HEK293 (cell line): ENCODE results near the gene TMEM150A.

ENCODE experiments used
- BCL11B ChIP-seq: fragments of 450-650 bp; formaldehyde crosslinking; IDR thresholded peaks from 2 replicates; pipeline ENCODE4 v1.5.1; 2016; ENCODE audit warnings: low read depth, missing biosample characterization, missing genetic modification characterization
- GFI1B ChIP-seq: fragments of 450-650 bp; formaldehyde crosslinking; IDR thresholded peaks from 2 replicates; pipeline ENCODE4 v1.5.1; 2016; ENCODE audit warnings: missing biosample characterization, missing genetic modification characterization
- GLI2 ChIP-seq: fragments of 450-650 bp; formaldehyde crosslinking; IDR thresholded peaks from 2 replicates; pipeline ENCODE4; 2017; ENCODE audit warnings: missing biosample characterization, missing genetic modification characterization, low read depth, borderline replicate concordance
- HOXA7 ChIP-seq: sonication (generic); formaldehyde crosslinking; IDR thresholded peaks from 2 replicates; pipeline ENCODE4 v1.8.1; 2022; ENCODE audit warnings: missing genetic modification reagents, borderline replicate concordance
- KLF8 ChIP-seq: fragments of 450-650 bp; formaldehyde crosslinking; IDR thresholded peaks from 2 replicates; pipeline ENCODE4 v1.5.1; 2016; ENCODE audit warnings: missing biosample characterization, missing genetic modification characterization
- MYNN ChIP-seq: fragments of 450-650 bp; formaldehyde crosslinking; IDR thresholded peaks from 2 replicates; pipeline ENCODE4 v1.5.1; 2016; ENCODE audit warnings: missing biosample characterization, missing genetic modification characterization, borderline replicate concordance
- SALL2 ChIP-seq: fragments of 450-650 bp; formaldehyde crosslinking; IDR thresholded peaks from 2 replicates; pipeline ENCODE4 v1.5.0; 2017; ENCODE audit warnings: missing biosample characterization, mild to moderate bottlenecking, missing genetic modification characterization, borderline replicate concordance
- SP2 ChIP-seq: fragments of 450-650 bp; formaldehyde crosslinking; IDR thresholded peaks from 2 replicates; pipeline ENCODE4 v1.5.1; 2016; ENCODE audit warnings: missing biosample characterization, missing genetic modification characterization
- SP3 ChIP-seq: fragments of 450-650 bp; formaldehyde crosslinking; IDR thresholded peaks from 2 replicates; pipeline ENCODE4 v1.5.1; 2016; ENCODE audit warnings: missing biosample characterization, missing genetic modification characterization
- TCF7L2 ChIP-seq: IDR thresholded peaks from 2 replicates; pipeline ENCODE4 v1.6.1; 2011; ENCODE audit warnings: low read depth, mild to moderate bottlenecking, inconsistent platforms, low read length, moderate library complexity, borderline replicate concordance
- ZBTB26 ChIP-seq: fragments of 450-650 bp; formaldehyde crosslinking; optimal IDR thresholded peaks from 2 replicates; pipeline ENCODE3; 2016; ENCODE audit warnings: missing biosample characterization, mild to moderate bottlenecking, missing genetic modification characterization
- ZEB2 ChIP-seq: fragments of 450-650 bp; formaldehyde crosslinking; IDR thresholded peaks from 2 replicates; pipeline ENCODE4 v1.5.1; 2016; ENCODE audit warnings: missing biosample characterization, missing genetic modification characterization
- ZFHX2 ChIP-seq: fragments of 450-650 bp; formaldehyde crosslinking; conservative IDR thresholded peaks from 2 replicates; pipeline ENCODE4 v1.5.1; 2016; ENCODE audit warnings: missing biosample characterization, missing genetic modification characterization
- ZFP69B ChIP-seq: fragments of 450-650 bp; formaldehyde crosslinking; IDR thresholded peaks from 2 replicates; pipeline ENCODE4 v1.5.1; 2016; ENCODE audit warnings: missing biosample characterization, missing genetic modification characterization
- ZNF121 ChIP-seq: fragments of 450-650 bp; formaldehyde crosslinking; IDR thresholded peaks from 2 replicates; pipeline ENCODE4 v1.5.1; 2016; ENCODE audit warnings: missing biosample characterization, missing genetic modification characterization
- ZNF175 ChIP-seq: fragments of 450-650 bp; formaldehyde crosslinking; IDR thresholded peaks from 2 replicates; pipeline ENCODE4 v1.5.1; 2016; ENCODE audit warnings: missing biosample characterization, missing genetic modification characterization
- ZNF184 ChIP-seq: fragments of 450-650 bp; IDR thresholded peaks from 2 replicates; pipeline ENCODE4 v1.5.1; 2018; ENCODE audit warnings: missing biosample characterization, mild to moderate bottlenecking, missing genetic modification characterization
- ZNF19 ChIP-seq: fragments of 450-650 bp; formaldehyde crosslinking; IDR thresholded peaks from 2 replicates; pipeline ENCODE4; 2016; ENCODE audit warnings: missing biosample characterization, missing genetic modification characterization, low read depth
- ZNF211 ChIP-seq: fragments of 450-650 bp; formaldehyde crosslinking; IDR thresholded peaks from 2 replicates; pipeline ENCODE4 v1.5.1; 2016; ENCODE audit warnings: low read depth, missing biosample characterization, missing genetic modification characterization
- ZNF214 ChIP-seq: fragments of 450-650 bp; formaldehyde crosslinking; IDR thresholded peaks from 2 replicates; pipeline ENCODE4 v1.5.1; 2017; ENCODE audit warnings: missing biosample characterization, mild to moderate bottlenecking, missing genetic modification characterization, borderline replicate concordance
- ZNF221 ChIP-seq: fragments of 450-650 bp; formaldehyde crosslinking; IDR thresholded peaks from 2 replicates; pipeline ENCODE4 v1.5.1; 2017; ENCODE audit warnings: missing biosample characterization, missing genetic modification characterization, borderline replicate concordance
- ZNF223 ChIP-seq: fragments of 450-650 bp; formaldehyde crosslinking; IDR thresholded peaks from 2 replicates; pipeline ENCODE4 v1.5.1; 2016; ENCODE audit warnings: missing biosample characterization, missing genetic modification characterization
- ZNF302 ChIP-seq: fragments of 450-650 bp; formaldehyde crosslinking; IDR thresholded peaks from 2 replicates; pipeline ENCODE4 v1.5.1; 2016; ENCODE audit warnings: missing biosample characterization, missing genetic modification characterization, low read depth
- ZNF350 ChIP-seq: fragments of 450-650 bp; formaldehyde crosslinking; IDR thresholded peaks from 2 replicates; pipeline ENCODE4 v1.5.0; 2017; ENCODE audit warnings: missing biosample characterization, mild to moderate bottlenecking, missing genetic modification characterization
- ZNF391 ChIP-seq: fragments of 450-650 bp; formaldehyde crosslinking; IDR thresholded peaks from 2 replicates; pipeline ENCODE4 v1.5.1; 2016; ENCODE audit warnings: low read depth, missing biosample characterization, missing genetic modification characterization, borderline replicate concordance
- ZNF585B ChIP-seq: fragments of 450-650 bp; formaldehyde crosslinking; IDR thresholded peaks from 2 replicates; pipeline ENCODE4 v1.5.1; 2016; ENCODE audit warnings: missing biosample characterization, missing genetic modification characterization
- ZNF639 ChIP-seq: fragments of 450-650 bp; formaldehyde crosslinking; IDR thresholded peaks from 2 replicates; pipeline ENCODE4 v1.5.1; 2016; ENCODE audit warnings: missing biosample characterization, missing genetic modification characterization
- ZNF747 ChIP-seq: fragments of 450-650 bp; formaldehyde crosslinking; IDR thresholded peaks from 2 replicates; pipeline ENCODE4 v1.5.1; 2016; ENCODE audit warnings: missing biosample characterization, missing genetic modification characterization
- ZNF76 ChIP-seq: fragments of 450-650 bp; formaldehyde crosslinking; IDR thresholded peaks from 2 replicates; pipeline ENCODE4; 2016; ENCODE audit warnings: low read depth, missing biosample characterization, missing genetic modification characterization, borderline replicate concordance
- ZNF768 ChIP-seq: fragments of 450-650 bp; formaldehyde crosslinking; IDR thresholded peaks from 2 replicates; pipeline ENCODE4 v1.5.1; 2018; ENCODE audit warnings: missing biosample characterization, mild to moderate bottlenecking, missing genetic modification characterization
- ZSCAN23 ChIP-seq: fragments of 450-650 bp; formaldehyde crosslinking; IDR thresholded peaks from 2 replicates; pipeline ENCODE4 v1.5.1; 2016; ENCODE audit warnings: missing biosample characterization, missing genetic modification characterization
- TF ChIP-seq, protein P1 (sequence below): fragments of 450-650 bp; formaldehyde crosslinking; IDR thresholded peaks from 2 replicates; pipeline ENCODE4 v1.5.1; 2016; ENCODE audit warnings: missing biosample characterization, missing genetic modification characterization
- TF ChIP-seq, protein P2 (sequence below): fragments of 450-650 bp; formaldehyde crosslinking; IDR thresholded peaks from 2 replicates; pipeline ENCODE4 v1.5.1; 2017; ENCODE audit warnings: missing biosample characterization, mild to moderate bottlenecking, missing genetic modification characterization, moderate library complexity
- TF ChIP-seq, protein P3 (sequence below): fragments of 450-650 bp; formaldehyde crosslinking; IDR thresholded peaks from 2 replicates; pipeline ENCODE4; 2016; ENCODE audit warnings: missing biosample characterization, missing genetic modification characterization

Gene TMEM150A

GRCh38 chr2:85602476-85603234 lies at the start of gene TMEM150A (continued):
- TF ChIP-seq, protein P1, sequence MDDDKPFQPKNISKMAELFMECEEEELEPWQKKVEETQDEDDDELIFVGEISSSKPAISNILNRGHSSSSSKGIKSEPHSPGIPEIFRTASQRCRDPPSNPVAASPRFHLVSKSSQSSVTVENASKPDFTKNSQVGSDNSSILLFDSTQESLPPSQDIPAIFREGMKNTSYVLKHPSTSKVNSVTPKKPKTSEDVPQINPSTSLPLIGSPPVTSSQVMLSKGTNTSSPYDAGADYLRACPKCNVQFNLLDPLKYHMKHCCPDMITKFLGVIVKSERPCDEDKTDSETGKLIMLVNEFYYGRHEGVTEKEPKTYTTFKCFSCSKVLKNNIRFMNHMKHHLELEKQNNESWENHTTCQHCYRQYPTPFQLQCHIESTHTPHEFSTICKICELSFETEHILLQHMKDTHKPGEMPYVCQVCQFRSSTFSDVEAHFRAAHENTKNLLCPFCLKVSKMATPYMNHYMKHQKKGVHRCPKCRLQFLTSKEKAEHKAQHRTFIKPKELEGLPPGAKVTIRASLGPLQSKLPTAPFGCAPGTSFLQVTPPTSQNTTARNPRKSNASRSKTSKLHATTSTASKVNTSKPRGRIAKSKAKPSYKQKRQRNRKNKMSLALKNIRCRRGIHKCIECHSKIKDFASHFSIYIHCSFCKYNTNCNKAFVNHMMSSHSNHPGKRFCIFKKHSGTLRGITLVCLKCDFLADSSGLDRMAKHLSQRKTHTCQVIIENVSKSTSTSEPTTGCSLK (tag by site-specific recombination), result no peak
- TF ChIP-seq ZNF747 (tag by site-specific recombination) (no peak), GFI1B (tag by site-specific recombination) (no peak), ZFHX2 (tag by site-specific recombination) (peak; percentile 80), BCL11B (no peak), SALL2 (tag by site-specific recombination) (no peak), ZBTB26 (tag by site-specific recombination) (peak; percentile 75), ZNF175 (tag by site-specific recombination) (no peak), ZEB2 (tag by site-specific recombination) (peak; percentile 36; the same call in 1 of the 2 replicates), ZNF639 (tag by site-specific recombination) (no peak), ZNF19 (tag by site-specific recombination) (no peak), ZNF223 (tag by site-specific recombination) (no peak), ZNF585B (no peak), ZNF350 (tag by site-specific recombination) (no peak), KLF8 (tag by site-specific recombination) (peak; percentile 39; the same call in 1 of the 2 replicates), ZNF302 (tag by site-specific recombination) (no peak), GLI2 (tag by site-specific recombination) (no peak), ZFP69B (tag by site-specific recombination) (no peak), ZNF214 (no peak), ZSCAN23 (tag by site-specific recombination) (no peak), SP2 (tag by site-specific recombination) (0 out of 2 replicates have a peak, but pooled peaks have one; percentile 2), SP3 (tag by site-specific recombination) (peak; percentile 73), ZNF768 (tag by site-specific recombination) (no peak), ZNF211 (tag by site-specific recombination) (no peak), ZNF184 (tag by site-specific recombination) (no peak), HOXA7 (CRISPR knock-in tag) (no peak), ZNF391 (tag by site-specific recombination) (no peak), TCF7L2 (no peak), ZNF121 (tag by site-specific recombination) (no peak), ZNF76 (peak; percentile 80), ZNF221 (no peak), MYNN (tag by site-specific recombination) (no peak)
- TF ChIP-seq, protein P2, sequence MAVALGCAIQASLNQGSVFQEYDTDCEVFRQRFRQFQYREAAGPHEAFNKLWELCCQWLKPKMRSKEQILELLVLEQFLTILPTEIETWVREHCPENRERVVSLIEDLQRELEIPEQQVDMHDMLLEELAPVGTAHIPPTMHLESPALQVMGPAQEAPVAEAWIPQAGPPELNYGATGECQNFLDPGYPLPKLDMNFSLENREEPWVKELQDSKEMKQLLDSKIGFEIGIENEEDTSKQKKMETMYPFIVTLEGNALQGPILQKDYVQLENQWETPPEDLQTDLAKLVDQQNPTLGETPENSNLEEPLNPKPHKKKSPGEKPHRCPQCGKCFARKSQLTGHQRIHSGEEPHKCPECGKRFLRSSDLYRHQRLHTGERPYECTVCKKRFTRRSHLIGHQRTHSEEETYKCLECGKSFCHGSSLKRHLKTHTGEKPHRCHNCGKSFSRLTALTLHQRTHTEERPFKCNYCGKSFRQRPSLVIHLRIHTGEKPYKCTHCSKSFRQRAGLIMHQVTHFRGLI, result no peak
- TF ChIP-seq, protein P3, sequence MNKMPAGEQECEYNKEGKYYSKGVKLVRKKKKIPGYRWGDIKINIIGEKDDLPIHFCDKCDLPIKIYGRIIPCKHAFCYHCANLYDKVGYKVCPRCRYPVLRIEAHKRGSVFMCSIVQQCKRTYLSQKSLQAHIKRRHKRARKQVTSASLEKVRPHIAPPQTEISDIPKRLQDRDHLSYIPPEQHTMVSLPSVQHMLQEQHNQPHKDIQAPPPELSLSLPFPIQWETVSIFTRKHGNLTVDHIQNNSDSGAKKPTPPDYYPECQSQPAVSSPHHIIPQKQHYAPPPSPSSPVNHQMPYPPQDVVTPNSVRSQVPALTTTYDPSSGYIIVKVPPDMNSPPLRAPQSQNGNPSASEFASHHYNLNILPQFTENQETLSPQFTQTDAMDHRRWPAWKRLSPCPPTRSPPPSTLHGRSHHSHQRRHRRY (tag by site-specific recombination), result no peak
